Activated naive CD4-positive, alpha-beta T cell treated with Interleukin-2 at 50 U/mL for 16 hours (primary cell): Measurements from ENCODE around the gene PLEKHN1.
"Not testable (repeated sequence)": the region's sequence is repeated elsewhere in the genome, so short reads cannot be mapped to it uniquely, and the experiment has no call there.

ENCODE experiments used
- DNase-seq: peaks from one replicate; pipeline ENCODE4 v3.0.0-alpha.2; 2020

The PLEKHN1 gene

GRCh38 chr1:997713-997992 is 31.4 kb downstream of the PLEKHN1 start:
- DNase-seq: no peak

- no peak for DNase-seq
These were observed 31.9 kb downstream of the PLEKHN1 start for GRCh38 chr1:997993-998744.

GRCh38 chr1:998745-998994 is 32.4 kb downstream of the PLEKHN1 start:
- no peak for DNase-seq

- no peak for DNase-seq
These were observed 32.9 kb downstream of the PLEKHN1 start for GRCh38 chr1:998995-999724.

GRCh38 chr1:999725-1000356 is 33.6 kb downstream of the PLEKHN1 start, which contains the start of gene HES4:
TSS of gene HES4 (minus strand) at chr1:1000097. CDS start at chr1:999973, 124 bp downstream.
- peak; percentile 64 for DNase-seq

GRCh38 chr1:1000357-1001056 is 34.2 kb downstream of the PLEKHN1 start:
- DNase-seq: peak; percentile 70

GRCh38 chr1:1001057-1001783 is 34.9 kb downstream of the PLEKHN1 start:
- no peak for DNase-seq

- DNase-seq: no peak
These were observed 37.5 kb downstream of the PLEKHN1 start for GRCh38 chr1:1003618-1004419.

- no peak for DNase-seq
These were observed 38.1 kb downstream of the PLEKHN1 start for GRCh38 chr1:1004420-1004779.

- no peak for DNase-seq
These were observed 38.8 kb downstream of the PLEKHN1 start for GRCh38 chr1:1004780-1005697.

GRCh38 chr1:1005774-1006304 is 39.6 kb downstream of the PLEKHN1 start:
- DNase-seq: no peak

- no peak for DNase-seq
These were observed 40.2 kb downstream of the PLEKHN1 start for GRCh38 chr1:1006305-1007159.

- DNase-seq: not testable (repeated sequence)
These were observed 43.8 kb downstream of the PLEKHN1 start for GRCh38 chr1:1010131-1010530.

- DNase-seq: no peak
These were observed 45.2 kb downstream of the PLEKHN1 start for GRCh38 chr1:1011396-1011949.

- not testable (repeated sequence) for DNase-seq
These were observed 46.4 kb downstream of the PLEKHN1 start for GRCh38 chr1:1012736-1013104.

- peak; percentile 87 for DNase-seq
These were observed 47.0 kb downstream of the PLEKHN1 start, which contains the start of gene ISG15 for GRCh38 chr1:1013105-1013921. TSS of gene ISG15 (plus strand) at chr1:1013497. CDS start at chr1:1013574, 77 bp downstream.

- DNase-seq: peak; percentile 56
These were observed 47.8 kb downstream of the PLEKHN1 start for GRCh38 chr1:1013922-1014648.
